Eye (tissue), 1 donor: ENCODE measurements around the gene MBP.
"Not testable (repeated sequence)": the region's sequence is repeated elsewhere in the genome, so short reads cannot be mapped to it uniquely, and the experiment has no call there.

Experiments
- DNase-seq: peaks from one replicate; pipeline ENCODE4 v3.0.0-alpha.2; 2015

MBP gene

DNA sequence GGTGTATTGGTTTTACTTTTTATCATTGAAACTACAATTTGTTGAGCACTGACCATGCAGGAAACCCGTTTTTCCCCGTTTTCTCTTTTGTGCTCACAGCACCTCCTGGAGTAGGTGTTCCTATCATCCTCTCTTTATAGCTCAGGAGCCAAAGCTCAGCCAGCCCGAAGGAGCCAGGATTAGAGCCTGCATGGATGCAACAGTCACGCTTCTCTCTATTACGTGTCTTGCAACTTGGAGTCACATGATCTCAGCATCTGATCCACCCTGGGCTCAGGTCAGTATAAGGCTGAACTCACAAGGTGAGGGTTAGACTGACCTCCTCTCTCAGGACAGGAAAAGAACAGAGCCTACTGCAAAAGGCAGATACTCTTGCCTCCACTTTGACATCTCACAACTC lies 150.5 kb downstream of the MBP start:
- DNase-seq, result no peak

DNA sequence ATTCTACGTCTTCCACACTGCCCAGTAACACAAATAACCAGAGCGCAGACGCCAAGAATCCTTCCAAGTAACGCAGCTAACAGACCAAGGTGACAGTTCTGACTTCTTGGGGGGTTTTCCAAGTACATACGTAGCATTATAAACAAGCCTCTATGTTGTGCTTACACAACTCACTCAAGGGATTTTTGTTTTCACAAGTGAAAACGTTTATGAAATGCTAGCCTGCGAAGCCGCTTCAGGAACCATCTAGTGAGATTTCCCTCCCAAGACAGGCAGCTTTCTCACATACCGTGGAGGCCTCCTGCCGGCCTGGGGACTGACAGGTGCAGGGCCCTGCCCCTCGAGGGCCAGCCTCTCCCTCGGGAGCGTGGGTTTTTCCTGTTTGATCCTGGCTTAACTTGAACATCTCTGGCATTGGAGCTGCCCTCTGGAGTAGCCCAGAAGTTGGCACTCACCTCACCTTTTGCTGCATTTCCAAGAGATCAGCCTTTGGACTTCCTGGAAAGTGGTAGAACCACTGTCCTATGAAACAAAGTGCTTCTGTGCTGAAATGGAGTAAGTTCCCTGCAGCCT lies 151.1 kb downstream of the MBP start:
- no peak for DNase-seq

DNA sequence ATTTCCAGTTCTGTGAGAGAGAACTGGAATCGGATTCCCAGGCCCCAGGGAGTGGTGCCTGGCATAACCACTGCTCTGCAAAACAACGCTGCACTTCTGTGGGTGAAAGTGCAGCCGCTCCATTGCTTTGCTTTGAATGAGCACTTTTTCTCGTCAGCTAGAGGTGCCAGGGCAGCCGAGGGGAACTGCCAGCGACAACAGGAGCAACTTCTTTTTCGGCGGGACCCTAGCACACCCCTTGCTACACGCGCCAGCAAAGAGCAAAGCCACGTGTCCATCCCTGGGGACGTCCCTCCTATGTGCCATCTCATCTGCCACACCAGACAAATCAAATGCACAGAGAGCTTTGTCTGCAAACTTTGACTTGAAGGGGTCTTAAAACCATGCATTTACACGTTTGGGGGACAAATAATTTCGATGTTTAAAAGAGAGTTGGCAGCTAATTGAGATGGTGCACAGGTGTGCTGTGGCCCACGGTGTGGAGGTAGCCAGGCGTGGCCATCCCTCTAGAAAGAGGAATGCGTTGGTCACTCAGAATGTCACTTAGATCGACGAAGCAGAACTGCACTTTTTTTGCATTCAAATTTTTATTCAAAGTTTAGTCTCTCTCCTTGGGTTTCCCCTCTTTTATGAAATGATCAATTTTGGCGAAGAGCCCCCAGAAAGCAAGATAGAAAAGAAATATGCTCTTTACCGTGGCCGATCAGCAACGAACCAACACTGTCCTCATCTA lies 151.8 kb downstream of the MBP start:
- no peak for DNase-seq

DNA sequence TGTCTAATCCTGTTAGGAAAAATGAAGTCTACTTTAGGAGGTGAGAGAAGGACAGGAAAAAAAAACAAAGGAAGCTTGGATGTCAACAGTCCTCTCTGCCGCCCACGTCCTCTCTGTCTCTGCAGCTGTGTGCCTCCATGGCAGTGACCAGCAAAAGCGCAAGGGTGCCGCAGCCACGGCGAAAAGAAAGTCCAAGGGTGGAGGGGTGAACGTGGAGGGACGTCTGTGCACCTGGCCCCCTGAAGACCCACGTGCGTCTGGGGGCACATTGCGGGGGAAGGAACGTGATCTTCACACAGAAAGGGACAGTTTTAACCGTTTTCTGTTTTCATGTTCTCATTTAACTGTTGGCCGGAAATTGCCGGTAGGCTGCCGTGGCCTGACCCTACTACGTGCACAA lies 152.7 kb downstream of the MBP start:
- DNase-seq, result no peak

DNA sequence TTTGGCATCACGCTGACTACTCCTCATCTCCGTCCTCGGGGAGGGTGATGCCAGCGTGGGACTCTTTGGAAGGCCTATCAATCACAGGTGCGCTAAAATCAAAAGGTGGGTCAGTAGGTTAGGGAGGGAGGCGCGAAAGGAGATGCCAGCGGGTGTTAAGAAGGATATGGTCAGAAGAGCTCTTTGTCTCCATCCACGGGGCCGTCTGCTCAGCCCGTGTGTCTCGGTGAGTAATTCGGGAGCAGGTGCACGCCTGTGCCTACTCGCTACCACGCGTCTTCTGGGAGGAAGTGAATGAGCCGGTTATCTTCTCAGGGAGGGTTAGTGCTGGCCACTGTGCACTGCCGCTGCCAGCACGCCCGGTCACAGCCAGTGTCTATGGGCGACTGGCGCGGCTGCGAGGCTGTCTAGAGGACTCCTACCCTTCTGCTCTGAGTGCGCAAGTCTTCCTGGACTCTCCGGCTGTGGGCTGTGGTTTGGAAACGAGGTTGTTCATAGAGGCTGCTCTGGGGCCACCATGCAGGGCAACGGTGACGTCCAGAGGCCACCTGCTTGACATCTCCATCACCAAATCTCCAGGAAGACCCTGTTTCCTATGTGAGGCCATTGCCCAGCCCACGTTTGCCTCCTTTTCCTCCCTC lies 153.4 kb downstream of the MBP start:
- DNase-seq, result no peak

DNA sequence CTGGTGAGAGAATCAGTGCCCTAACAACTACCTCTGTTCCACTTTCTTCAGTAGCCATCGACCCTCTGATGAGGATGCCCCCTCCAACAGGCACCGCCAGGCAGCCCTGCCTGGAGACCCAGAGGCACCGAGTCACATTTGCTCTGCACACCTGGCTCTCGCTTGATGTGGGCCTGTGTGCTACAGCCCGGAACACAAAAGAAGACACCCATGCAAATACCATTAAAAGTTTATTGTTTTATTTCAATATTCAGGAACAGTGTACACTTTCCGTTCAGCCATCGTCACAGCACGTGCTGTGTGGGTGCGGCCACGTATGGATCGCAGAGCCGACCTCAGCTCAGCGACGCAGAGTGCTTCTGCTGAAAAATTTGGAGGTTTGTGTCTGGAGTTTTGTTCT lies 154.0 kb downstream of the MBP start:
- DNase-seq, result no peak

DNA sequence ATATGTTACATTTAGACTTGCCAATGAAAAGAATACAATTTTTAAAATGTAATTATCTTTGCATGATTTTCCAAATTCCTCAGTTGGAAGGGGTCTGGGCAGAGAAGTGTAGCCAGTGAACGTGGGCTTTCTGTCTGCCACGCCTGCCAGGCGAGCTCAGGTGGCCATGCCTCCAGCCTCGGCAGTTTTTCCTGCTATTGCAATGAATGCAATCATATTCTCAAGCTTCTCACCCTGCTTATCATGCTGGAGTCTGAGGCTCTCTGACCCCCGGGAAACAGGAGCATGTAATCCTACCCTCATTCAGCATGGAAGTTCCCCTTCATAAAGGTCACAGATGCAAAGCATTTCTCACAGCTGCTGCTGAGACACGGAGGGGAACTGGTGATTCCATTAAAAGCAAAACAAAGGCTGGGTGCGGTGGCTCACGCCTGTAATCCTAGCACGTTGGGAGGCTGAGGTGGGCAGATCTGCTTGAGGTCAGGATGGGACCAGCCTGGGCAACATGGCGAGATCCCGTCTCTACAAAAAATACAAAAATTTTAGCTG lies 154.8 kb downstream of the MBP start:
- no peak for DNase-seq

DNA sequence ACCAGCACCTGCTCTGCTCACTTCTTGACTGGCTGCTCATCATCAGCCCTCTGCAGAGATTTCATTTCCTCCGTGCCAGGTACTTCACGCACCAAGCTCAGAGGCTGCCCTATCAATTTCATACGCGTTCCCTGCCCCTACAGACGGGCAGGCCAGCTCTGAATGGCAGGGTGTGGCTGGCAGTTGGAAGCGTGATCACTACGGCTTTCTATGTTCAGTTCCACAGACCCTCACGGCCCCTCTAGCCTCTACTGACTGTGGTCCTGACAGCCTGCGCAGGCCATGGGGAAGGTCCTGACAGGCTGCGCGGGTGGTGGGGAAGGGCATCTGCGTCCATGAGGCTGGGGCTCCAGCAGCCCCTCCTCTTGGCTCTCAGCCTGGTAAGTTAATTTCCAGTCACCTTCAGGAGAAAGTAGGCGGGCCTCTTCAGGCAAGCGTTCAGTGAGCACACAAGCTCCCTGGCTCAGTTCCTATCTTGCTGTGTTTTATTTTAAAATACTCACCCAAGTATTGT lies 155.4 kb downstream of the MBP start:
- no peak for DNase-seq

DNA sequence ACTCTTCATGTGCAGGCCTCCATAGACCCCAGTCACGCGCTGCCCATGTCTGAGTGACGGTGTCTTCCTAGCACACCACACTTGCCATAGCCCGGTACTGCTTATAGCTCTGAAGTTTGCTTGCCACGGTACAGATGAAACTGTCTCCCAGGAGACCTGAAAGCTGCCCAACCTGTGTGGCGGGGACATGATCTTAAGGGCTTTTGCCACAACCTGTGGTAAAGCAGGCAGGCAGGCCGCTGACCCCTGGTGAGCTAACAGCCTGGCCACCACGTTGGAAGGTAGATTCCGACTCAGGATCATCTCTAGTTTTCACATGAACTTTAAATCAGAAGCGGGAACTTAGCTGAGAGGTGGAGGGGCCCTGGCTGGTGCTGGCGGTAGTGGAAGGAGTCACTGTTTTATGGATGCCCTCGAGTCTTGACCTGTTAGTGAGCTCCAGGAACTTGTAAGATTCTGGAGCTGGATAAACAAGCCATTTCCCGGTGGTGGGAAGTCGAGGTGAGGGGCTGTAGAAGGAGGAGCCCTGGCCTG lies 156.9 kb downstream of the MBP start:
- DNase-seq, result no peak

DNA sequence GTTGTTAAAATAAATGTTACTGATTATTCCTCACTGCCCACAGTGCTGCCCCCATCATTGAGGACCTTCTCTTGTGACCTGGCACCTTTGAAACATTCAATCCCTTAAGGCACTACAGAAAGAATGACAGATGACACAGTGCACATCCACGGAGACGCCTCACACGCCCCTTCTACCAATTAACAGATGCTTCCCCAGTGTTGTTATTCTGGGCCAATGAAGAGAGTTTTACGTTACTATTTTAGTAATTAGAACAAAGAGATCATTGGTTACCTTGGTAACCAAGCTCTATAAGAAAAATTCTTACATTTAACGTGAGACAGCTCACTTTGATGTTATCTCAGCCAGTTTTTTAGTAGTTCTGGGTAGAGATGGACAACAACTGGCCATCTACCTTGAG lies 158.2 kb downstream of the MBP start:
- DNase-seq, result no peak

DNA sequence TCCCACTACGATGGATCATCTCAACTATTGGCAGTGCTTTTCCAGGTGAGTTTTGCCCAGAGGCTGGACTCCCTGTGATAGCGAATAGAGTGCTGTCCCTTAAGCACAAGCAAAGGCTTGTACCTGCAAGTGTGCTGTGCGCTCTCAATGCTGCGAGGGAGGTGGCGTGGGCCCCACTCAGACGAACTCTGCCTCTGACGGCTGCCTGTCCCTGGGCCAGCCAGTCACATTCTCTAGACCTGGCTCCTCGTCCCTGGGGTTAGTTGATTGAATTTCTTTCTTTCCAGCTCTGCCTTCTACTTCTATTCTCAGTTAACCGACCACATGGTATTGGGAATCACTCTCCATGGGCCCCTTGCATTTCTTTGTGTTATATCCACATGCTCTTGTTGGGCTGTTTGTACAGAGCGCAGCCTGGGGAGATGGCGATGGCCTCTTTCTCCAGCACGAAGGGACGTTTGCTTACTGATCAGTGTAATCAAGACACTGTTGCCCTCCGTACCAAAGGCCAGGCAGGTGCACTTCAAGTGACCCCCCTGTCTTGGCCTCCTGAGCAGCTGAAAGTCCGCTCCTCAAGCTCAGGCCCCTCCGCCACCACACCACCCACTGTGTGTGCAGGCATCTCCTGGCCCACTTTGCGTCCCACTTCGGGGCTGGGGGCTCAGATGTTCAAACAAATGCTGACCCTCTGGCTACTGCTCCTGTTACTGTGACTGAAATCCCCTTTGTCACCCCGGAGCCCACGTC lies 158.9 kb downstream of the MBP start:
- DNase-seq, result no peak

DNA sequence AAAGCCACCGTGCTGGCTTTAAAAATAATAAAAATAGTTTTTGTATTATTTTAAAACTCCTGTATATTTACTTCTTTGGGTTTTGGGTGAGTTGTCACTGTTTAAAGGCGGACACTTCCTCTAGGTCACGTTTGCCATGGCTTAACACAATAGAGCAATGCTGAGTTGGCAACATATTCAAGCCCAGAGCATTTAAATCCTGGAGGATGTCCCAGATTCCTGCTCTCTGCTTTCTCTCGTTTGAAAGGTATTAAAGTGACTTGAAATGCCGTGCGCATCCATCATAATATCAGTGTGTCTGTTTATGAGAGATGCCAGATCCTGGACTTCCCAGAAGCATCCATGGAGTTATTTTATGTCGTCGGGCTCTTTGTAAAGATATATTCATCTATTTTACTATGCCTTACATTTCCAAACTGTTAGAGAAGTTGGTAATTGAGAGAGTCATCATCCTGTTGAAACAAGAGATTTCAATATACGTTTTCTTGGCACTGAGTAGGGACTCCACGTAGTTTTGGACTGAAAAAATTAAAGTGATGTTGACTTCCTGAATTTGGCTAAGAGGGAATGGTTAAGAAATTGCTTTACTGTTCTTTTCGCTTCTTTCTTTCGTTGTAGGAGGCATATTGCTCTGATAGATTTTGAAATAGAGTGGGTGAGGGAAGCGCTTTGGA lies 159.6 kb downstream of the MBP start:
- no peak for DNase-seq

DNA sequence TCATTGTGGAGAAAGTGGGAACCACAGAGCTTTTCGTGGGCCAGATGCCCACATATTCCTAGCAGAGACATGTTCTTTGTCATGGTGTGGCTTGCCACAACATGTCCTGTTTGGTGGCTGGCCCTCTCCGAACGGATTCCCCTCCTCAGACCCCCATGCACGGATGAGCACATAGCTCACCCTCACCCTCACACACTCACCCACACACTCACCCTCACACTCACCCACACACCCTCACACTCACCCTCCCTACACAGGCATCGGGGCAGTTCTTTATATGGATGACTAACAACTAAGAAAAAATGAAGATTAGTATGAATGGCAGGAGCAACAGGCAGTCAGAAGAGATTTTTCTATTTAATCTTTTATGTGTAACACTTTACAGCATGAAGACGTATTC lies 160.3 kb downstream of the MBP start:
- no peak for DNase-seq

DNA sequence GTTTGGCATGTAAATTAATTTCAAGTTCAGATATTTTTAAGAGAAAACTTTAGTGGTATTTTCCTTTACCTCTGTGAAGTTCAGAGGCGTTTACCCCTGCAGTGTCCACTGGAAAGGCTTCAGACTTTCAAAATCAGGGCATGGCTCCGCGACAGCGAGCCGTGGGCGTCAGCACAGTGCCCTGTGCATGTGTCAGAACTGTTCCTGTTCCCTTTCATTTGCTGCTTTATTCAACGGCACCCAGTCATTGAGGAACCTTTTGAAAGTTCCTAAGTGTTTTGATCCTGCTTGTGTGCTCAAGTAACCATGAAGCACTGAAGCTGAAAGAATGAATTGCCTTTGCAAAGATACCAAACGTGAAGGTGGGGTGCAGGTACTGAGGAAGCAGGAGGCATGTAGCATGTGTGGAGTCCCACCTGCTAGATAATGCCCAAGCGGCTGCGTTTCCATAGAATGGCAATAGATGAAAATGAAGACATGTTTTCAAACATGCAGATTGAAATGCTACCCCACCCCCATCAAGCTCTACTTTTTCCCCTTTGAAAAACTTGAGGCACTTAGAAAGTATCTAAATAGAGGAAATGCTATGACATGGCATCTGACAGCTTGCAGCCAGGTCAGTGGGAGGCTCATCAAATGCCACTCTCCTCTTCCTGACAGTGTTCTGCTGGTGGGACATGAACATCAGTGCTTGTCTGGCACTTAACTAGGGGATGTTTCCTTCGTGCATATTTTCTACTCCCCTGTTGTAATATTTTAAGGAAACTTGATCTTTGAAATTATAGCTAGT lies 161.6 kb downstream of the MBP start:
- no peak for DNase-seq

DNA sequence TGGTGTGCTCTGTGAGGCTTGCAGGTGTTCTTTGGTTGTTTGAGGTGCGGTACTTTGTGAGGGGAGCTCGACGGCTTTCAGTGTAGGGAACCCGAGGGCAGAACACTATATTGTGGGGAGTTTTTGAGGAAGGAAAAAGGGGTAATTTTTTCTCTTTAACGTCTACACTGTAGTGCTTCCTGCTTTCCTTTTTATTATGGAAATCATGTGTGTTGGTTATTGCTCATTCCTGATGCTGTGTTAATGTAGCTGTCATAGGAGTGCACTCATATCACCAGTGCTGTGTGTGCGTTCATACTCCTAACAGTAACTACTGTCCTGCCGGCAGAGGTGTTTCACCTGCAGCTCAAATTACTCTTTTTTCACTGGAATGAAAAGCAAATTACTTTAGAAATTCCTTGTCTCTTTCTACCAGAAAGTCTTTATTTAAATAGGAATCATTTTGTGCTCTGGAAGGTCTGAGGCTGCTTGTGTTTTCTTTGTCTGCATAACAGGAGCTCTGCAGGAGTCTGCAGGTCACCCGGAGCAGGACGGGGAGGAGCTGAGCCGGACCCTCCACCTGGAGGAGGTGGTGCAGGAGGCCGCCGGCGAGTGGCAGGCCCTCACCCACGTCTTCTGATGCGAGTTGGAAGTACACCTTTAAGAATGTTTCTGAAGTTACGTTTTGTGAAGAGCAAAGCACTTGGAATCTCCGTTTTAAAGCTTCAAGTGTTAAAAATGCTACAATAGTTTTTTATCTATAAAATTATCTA lies 164.7 kb downstream of the MBP start:
- DNase-seq, result no peak

DNA sequence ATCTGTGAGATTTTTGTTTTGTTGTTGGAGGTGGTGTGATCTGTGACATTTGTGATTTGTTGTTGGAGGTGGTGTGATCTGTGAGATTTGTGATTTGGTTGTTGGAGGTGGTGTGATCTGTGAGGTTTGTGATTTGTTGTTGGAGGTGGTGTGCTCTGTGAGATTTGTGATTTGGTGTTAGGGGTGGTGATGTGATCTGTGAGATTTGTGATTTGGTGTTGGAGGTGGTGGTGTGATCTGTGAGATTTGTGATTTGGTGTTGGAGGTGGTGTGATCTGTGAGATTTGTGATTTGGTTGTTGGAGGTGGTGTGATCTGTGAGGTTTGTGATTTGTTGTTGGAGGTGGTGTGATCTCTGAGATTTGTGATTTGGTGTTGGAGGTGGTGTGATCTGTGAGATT lies 165.3 kb downstream of the MBP start:
- DNase-seq, result not testable (repeated sequence)

DNA sequence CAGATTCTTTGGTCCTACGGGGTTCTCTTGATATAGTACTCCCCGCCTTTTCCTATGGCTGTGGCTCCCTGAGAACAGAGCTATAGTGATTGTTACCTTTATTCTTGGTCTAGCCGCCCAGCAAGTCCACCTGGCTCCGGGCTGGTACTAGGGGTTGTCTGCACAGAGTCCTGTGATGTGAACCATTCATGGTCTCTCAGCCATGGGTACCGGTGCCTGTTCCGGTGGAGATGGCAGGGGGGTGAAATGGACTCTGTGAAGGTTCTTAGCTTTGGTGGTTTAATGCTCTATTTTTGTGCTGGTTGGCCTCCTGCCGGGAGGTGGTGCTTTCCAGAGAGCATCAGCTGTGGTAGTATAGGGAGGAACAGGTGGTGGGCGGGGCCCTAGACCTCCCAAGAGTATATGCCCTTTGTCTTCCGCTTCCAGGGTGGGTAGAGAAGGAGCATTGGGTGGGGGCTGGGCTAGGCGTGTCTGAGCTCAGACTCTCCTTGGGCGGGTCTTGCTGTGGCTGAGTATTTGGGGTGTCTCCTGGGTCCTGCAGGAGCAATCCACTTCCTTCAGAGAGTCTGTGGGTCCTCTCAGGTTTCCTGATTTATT lies 166.9 kb downstream of the MBP start:
- not testable (repeated sequence) for DNase-seq

DNA sequence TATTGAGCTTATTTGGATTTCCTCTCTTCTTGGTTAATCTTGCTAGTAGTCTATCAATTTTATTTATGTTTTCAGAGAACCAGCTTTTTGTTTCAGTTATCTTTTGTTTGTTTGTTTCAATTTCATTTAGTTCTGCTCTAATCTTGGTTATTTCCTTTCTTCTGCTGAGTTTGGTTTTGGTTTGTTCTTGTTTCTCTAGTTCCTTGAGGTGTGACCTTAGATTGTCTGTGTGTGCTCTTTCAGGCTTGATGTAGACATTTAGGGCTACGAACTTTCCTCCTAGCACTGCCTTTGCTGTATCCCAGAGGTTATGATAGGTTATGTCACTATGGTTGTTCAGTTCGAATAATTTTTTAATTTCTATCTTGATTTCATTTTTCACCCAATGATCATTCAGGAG lies 168.6 kb downstream of the MBP start:
- no peak for DNase-seq

DNA sequence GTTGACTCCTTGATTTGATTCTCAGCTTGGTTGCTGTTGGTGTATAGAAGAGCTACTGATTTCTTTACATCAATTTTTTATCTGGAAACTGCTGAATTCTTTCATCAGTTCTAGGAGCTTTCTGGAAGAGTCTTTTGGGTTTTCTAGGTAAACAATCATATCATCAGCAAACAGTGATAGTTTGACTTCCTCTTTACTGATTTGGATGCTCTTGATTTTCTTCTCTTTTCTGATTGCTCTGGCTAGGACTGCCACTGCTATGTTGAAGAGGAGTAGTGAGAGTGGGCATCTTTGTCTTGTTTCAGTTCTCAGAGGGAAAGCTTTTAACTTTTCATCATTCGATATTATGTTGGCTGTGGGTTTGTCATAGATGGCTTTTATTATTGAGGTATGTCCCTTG lies 169.7 kb downstream of the MBP start:
- DNase-seq, result no peak

DNA sequence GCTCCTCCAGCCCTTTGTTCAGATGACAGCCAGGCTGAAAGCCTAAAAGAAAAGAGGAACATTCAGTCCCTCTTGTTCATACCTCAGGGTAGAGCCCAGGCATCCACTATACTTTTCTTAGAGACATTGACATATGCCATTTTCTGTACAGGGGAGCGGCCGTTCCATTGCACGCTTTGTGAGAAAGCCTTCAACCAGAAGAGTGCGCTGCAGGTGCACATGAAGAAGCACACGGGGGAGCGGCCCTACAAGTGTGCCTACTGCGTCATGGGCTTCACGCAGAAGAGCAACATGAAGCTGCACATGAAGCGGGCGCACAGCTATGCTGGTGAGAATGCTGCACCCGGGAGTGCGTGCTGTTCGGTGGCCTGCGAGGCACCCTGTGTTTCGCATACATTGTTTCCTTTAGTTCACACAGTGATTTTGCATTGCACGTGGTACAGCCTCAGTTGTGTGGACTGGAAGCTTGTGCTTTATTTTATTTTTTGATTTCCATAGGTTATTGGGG lies 172.0 kb downstream of the MBP start:
- DNase-seq, result no peak
